HL-60 (cell line): ENCODE data around the gene HACD2.

Source experiments
- CTCF ChIP-seq: IDR thresholded peaks from one replicate; pipeline ENCODE4 v1.5.1; 2011; ENCODE audit warnings: low read length, control low read depth, inconsistent platforms; ENCODE audit not compliant: insufficient read depth
- REST ChIP-seq: IDR thresholded peaks from 2 replicates; pipeline ENCODE4 v1.6.1; 2012; ENCODE audit warnings: low read depth; ENCODE audit not compliant: insufficient replicate concordance

- TF ChIP-seq CTCF = no peak
- TF ChIP-seq REST = no peak
These were observed 140.1 kb downstream of the HACD2 start for GRCh38 chr3:123444744-123445143.
